Suppressor macrophage (primary cell): ENCODE results near the gene PRXL2A.
"Not testable (repeated sequence)": the region's sequence is repeated elsewhere in the genome, so short reads cannot be mapped to it uniquely, and the experiment has no call there.

Experiments
- DNase-seq, 4 experiments: peaks; one replicate each; pipeline ENCODE4 v3.0.0-alpha.2; 2020 to 2022

Gene PRXL2A

DNA sequence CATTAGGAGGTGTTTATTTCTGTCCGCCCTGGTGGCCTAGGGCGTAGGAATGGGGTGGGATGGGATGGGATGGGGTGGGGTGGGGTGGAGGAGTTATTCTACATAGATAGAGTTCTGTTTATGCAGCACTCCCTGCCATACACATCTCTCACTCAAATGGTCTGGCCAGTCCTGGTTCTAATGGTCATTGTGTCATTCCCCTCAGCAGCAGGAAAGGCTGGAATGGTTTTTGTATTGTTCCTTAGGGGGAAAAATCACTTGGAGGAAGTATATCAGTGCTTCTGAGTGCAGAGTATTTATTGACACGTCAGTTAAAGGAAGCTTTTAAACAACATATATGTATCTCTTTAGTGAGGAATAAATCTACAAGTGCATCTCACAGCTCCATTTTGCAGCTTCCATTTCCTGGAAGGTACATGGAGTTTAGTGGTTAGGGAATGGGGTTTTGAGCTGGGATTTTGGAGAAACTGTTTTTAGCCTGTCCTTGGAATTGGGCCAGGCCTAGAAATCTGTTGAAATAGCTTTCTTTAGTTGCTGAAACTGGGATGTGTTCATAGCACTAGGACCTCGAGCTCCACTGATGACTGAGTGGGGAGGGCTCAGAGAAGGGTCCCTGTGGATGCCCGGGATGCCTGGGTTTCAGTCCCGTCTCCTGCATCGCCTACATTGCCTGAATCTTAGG lies 54.1 kb downstream of the PRXL2A start:
- peak in 1 of 4 experiments; percentile 47 for DNase-seq

DNA sequence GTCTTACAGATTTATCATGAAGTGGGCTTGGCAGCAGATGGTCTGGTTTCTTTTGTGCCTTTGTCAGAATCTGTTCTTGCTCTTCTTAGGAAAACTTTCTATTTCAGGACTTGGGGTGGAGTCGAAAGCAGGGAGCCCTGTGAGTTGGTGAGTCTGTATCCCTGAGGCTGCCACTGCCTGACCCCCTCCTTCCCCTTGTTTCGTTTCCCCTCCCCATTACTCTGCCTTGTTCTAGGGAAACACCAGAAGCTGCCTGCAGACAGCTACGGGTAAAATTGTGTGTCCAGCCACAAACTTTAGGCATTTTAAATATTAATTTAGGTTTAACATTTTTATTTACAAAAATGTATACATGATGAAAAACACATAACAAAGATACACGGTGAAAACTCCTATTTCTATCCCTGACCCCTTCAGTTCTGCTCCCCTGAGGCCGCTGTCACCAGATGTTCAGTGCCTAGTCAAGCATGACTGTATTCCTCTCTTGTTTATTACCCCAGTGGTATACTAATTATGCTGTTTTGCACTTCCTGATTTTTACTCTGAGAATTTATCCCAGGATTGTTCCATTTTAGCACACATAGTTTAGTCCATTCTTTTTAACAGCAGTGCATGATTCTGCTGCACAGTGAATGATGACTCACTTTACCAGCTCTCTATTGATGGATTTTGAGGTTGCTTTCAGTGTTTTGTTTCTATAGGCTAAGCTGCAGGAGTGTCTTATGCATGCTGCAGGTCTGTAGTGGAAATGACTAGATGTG lies 54.8 kb downstream of the PRXL2A start:
- peak in 2 of 4 experiments; percentile 57 to 73 for DNase-seq

DNA sequence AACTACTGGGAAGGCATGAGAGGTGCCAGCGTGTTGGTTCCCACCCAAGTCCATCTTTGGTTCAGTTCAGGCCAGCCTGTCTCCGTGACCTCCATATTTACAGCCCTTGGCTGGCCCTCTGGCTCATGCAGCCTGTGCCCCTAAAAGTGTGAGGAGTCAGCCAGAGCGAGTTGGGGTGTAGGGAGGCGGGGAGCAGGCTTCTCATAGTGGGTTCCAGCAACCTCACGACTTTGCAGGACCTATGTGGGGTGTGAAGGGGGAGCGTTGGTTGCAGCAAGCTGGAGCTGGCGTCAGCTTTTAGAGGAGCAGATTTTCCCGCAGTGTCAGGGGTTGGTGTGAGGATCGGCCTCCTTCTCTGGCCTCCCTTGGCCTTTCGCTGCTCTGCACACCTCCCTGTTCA lies 55.5 kb downstream of the PRXL2A start:
- DNase-seq: no peak

- DNase-seq: no peak
These were observed 56.5 kb downstream of the PRXL2A start for GRCh38 chr10:80464557-80465450.

DNA sequence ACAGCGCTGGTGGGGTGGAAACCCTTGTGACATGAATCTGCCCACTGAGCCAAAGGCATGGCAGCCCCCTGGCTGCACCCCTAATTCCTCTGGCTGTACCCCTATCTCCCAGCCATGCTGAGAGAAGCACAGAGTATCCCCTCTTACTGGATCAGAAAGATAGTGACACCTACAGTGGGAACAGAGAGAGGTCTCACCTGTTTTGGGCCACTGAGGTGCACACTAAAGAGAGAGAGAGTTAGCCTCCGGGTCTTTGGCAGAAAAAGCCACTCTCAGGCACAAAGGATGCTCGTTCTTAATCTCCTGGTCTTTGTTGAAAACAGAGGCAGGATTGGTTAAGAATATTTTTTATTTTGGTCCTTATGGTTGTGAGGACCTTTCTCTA lies 57.1 kb downstream of the PRXL2A start:
- no peak for DNase-seq

DNA sequence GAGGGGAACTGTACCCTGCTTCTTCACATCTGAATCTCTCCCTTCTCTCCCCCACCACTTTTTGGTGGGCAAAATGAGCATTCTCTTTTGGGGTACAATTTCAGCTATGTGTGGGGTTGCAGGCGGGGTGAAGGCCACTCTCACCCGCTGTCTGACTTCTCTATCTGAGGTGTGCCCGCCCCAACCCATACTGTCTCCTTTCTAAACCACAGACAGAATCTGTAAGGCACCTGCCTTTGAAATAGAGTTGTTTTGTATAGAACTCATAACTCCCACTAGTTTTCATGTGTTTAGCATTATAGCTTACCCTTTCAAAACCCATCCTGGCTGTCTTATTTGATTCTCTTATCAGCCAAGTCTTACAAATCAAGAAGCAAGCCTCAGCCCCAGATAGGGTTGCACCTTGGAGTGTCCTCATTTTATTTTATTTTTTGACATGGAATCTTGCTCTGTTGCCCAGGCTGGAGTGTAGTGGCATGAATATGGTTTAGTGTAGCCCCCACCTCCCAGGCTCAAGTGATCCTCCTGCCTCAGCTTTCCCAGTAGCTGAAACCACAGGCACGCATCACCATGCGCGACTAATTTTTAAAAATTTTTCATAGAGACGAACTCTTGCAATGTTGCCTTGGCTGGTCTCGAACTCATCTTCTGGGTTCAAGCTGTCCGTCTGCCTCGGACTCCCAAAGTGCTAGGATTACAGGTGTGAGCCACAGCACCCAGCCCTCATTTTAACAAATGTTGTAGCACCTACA lies 57.7 kb downstream of the PRXL2A start:
- DNase-seq: no peak

DNA sequence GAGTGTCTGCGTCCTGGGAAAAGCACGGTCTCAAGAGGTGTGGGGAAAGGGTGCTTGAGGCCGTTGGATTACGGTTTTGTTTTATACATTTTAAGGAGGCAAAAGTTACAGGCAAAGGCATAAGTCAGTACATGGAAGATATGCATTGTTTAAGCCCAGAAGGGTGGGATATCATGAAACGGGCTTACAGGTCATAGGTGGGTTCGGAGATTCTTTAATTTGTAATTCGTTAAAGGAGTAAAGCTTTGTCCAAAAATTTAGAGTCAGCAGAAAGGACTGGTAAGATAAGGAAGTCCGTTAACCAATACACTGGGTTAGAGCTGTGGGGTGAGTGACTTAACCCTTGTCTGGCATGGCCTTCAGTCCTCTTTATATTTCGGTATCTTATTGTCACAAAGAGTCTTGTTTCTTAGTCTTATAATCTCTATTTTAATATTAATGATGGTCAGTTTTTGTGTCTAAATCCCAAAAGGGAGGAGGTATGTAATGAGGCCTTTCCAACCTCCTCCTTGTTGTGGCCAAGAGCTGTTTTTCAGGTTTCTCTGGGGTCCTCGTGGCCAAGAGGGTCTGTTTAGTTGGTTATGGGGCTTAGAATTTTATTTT lies 58.5 kb downstream of the PRXL2A start:
- DNase-seq: peak in 3 of 4 experiments; percentile 38 to 52 (median 48)

DNA sequence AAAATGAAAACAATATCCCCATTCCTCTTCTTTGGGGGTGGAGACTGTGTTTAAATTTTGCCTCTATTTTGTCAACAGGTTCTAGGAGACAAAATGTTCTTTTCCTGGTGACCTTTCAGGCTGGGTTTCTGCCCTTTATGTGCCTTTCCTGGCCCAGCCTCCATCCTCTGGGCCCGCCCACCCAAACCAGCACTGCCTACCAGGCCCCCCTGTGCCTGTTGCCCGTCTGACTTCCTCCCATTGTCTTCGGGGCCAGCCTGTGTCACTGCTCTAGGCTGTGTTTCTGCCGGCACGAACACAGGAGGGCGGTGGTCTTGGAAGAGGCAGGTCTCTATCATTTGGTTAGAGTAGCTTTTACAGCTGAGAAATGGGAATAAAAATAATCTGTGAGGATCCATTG lies 59.7 kb downstream of the PRXL2A start:
- peak; percentile 41 to 71 (median 68) for DNase-seq

- no peak for DNase-seq
These were observed 60.6 kb downstream of the PRXL2A start for GRCh38 chr10:80468806-80469421.

DNA sequence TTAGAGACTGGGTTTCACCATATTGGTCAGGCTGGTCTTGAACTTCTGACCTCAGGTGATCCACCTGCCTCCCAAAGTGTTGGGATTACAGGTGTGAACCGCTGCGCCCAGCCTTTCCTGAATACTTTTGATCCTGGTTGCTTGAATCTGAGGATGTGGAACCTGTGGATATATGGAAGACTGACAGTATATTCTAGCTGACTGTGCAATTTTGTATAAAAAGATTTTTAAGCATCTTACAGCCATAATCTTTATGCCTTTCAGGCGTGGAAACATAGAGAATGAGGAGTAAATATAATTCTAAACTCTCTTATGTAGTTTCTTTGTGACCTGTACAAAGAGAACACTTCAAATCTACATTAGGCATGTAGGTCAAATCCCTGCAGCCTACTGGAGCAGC lies 61.9 kb downstream of the PRXL2A start:
- no peak for DNase-seq

- no peak for DNase-seq
These were observed 62.6 kb downstream of the PRXL2A start for GRCh38 chr10:80471001-80471400.

- DNase-seq: no peak
These were observed 63.4 kb downstream of the PRXL2A start for GRCh38 chr10:80471715-80472233.

GRCh38 chr10:80472234-80473095 lies 64.1 kb downstream of the PRXL2A start:
- peak in 3 of 4 experiments; percentile 67 to 70 (median 67) for DNase-seq

GRCh38 chr10:80473096-80473657 lies 64.8 kb downstream of the PRXL2A start:
- DNase-seq: no peak

DNA sequence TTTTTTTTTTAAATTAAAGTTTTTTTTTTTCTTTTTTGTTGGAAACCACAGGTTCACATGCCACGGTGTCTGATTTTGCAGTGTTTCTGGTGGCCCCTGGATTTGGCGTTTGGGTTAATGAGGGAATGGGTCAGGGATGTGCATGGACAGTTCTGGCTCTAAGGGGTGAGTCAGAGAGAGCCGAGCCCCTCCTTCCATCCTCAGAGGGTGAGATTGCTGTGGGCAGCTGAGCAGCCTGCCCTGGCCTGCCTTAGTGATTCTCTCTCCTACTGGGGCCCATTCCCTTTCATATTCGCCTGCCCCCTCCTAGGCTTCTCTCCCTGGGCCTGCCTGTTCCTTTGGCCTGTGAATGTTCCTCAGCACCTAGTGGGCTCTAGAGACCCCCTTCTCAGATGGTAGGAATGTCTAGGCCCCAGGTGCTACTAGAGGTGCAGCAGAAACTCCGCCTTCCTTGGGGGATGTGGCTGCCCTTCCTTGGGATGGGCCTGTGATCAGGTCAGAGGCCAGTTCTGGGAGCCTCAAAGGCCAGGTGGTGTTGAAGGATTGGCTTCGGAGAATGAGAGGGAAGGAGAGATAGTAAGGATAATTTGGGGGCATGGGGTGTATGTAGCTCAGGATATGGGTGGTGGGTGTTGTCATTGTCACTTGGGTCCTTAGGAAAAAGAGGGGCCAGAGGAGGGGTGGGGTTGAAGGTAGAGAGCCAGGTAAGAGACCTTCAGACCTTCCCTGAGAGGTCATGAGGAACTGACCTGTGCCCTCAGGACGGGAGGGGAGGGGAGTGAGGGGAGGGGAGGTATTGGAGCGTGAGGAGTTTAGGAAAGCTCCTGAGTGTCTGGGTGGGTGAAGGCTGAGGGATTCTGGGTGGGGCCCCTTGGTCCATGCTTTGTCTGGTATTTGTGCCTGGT lies 65.6 kb downstream of the PRXL2A start:
- DNase-seq: no peak

GRCh38 chr10:80474597-80474910 lies 66.2 kb downstream of the PRXL2A start:
- peak in 1 of 4 experiments; percentile 35 for DNase-seq

DNA sequence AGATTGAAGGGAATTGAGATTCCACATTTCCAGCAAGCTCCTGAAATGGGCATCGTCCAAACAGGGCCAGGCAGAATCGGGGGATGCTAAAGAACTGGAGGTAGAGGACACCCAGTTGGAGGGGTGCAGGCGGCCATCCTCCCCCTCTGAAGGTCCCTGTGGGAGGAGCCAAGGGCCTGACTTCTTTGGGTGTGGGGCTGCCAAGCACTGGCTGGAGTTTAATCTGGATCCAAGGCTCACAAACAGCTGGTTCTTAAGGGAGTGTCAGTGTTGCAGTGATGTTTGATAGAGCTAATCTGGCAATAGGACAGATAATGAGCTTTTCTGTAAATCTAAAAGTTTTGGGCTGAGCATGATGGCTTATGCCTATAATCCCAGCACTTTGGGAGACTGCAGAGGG lies 66.6 kb downstream of the PRXL2A start:
- DNase-seq: no peak

- DNase-seq: not testable (repeated sequence)
These were observed 67.3 kb downstream of the PRXL2A start for GRCh38 chr10:80475641-80476040.

DNA sequence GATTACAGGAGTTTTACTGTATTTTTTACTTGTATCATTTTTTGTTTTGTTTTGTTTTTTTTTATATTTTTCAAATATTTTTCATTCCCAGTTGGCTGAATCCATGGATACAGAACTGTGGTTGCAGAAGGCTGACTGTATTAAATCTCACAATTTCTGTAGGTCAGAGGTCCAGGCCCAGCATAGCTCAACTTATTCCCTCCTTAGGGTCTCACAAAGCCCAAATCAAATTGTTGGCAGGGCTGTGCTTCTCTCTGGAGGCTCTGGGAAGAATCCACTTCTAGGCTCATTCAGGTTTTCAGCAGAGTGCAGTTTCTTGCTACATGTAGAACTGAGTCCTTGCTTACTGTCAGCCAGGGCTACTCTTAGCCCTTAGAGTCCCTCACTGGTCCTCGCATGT lies 68.3 kb downstream of the PRXL2A start:
- no peak for DNase-seq
